ENCODE measurements around the gene ARAP3.
A peak's percentile ranks its signal among the peaks of the same experiment; 100 is the strongest.

The ARAP3 gene

GRCh38 chr5:141636106-141636412 is 46.0 kb downstream of the ARAP3 start:
- FAIRE-seq, result no peak
- no peak for DNase-seq (ENCODE audit: insufficient read length, low spot score)
- no peak for TF ChIP-seq POLR2A (IDR thresholded peaks at IDR 0.05; ENCODE audit: low read depth, low read length)

- no peak for DNase-seq (ENCODE audit: insufficient read length, low spot score)
- FAIRE-seq, result no peak
- no peak for TF ChIP-seq POLR2A (IDR thresholded peaks at IDR 0.05; ENCODE audit: low read depth, low read length)
Measured at GRCh38 chr5:141635646-141636045, 46.4 kb downstream of the ARAP3 start.

GRCh38 chr5:141634720-141635119 is 47.3 kb downstream of the ARAP3 start:
- TF ChIP-seq POLR2A (IDR thresholded peaks at IDR 0.05; ENCODE audit: low read depth, low read length), result no peak
- DNase-seq (ENCODE audit: insufficient read length, low spot score), result no peak
- FAIRE-seq, result no peak

- DNase-seq (ENCODE audit: insufficient read length, low spot score) (no peak), FAIRE-seq (no peak)
- no peak for TF ChIP-seq POLR2A (IDR thresholded peaks at IDR 0.05; ENCODE audit: low read depth, low read length)
Measured at GRCh38 chr5:141633871-141634561, 48.0 kb downstream of the ARAP3 start.

- FAIRE-seq (no peak), DNase-seq (ENCODE audit: insufficient read length, low spot score) (no peak)
- no peak for TF ChIP-seq POLR2A (IDR thresholded peaks at IDR 0.05; ENCODE audit: low read depth, low read length)
Measured at GRCh38 chr5:141632650-141633049, 49.4 kb downstream of the ARAP3 start.

- no peak for TF ChIP-seq POLR2A (IDR thresholded peaks at IDR 0.05; ENCODE audit: low read depth, low read length)
- FAIRE-seq (no peak), DNase-seq (ENCODE audit: insufficient read length, low spot score) (no peak)
Measured at GRCh38 chr5:141630570-141631140, 51.4 kb downstream of the ARAP3 start.

GRCh38 chr5:141628175-141628788 is 53.7 kb downstream of the ARAP3 start:
- TF ChIP-seq POLR2A (IDR thresholded peaks at IDR 0.05; ENCODE audit: low read depth, low read length), result no peak
- FAIRE-seq (no peak), DNase-seq (ENCODE audit: insufficient read length, low spot score) (no peak)

- no peak for FAIRE-seq
- TF ChIP-seq POLR2A (IDR thresholded peaks at IDR 0.05; ENCODE audit: low read depth, low read length), result no peak
- no peak for DNase-seq (ENCODE audit: insufficient read length, low spot score)
Measured at GRCh38 chr5:141623611-141624010, 58.4 kb downstream of the ARAP3 start.

GRCh38 chr5:141623186-141623585 is 58.8 kb downstream of the ARAP3 start:
- no peak for TF ChIP-seq POLR2A (IDR thresholded peaks at IDR 0.05; ENCODE audit: low read depth, low read length)
- no peak for FAIRE-seq
- DNase-seq (ENCODE audit: insufficient read length, low spot score), result no peak

GRCh38 chr5:141618804-141619554 is 63.1 kb downstream of the ARAP3 start, which contains the start of gene DIAPH1:
DIAPH1 (minus strand) TSS chr5:141619000; CDS start chr5:141618914, 86 bp downstream.
- FAIRE-seq, result peak; percentile 74
- peak; percentile 88 for DNase-seq (ENCODE audit: insufficient read length, low spot score)

GRCh38 chr5:141618030-141618803 is 63.8 kb downstream of the ARAP3 start:
- no peak for TF ChIP-seq POLR2A (IDR thresholded peaks at IDR 0.05; ENCODE audit: low read depth, low read length)
- peak; percentile 41 for DNase-seq (ENCODE audit: insufficient read length, low spot score)
- FAIRE-seq, result no peak

More at GRCh38 chr5:141618804-141619554, 63.1 kb downstream of the ARAP3 start, which contains the start of gene DIAPH1:
- TF ChIP-seq POLR2A (IDR thresholded peaks at IDR 0.05; ENCODE audit: low read depth, low read length), result peak; percentile 87

GRCh38 chr5:141617682-141618029 is 64.4 kb downstream of the ARAP3 start:
- no peak for TF ChIP-seq POLR2A (IDR thresholded peaks at IDR 0.05; ENCODE audit: low read depth, low read length)
- DNase-seq (ENCODE audit: insufficient read length, low spot score) (no peak), FAIRE-seq (no peak)

- DNase-seq (ENCODE audit: insufficient read length, low spot score), result no peak
- TF ChIP-seq POLR2A (IDR thresholded peaks at IDR 0.05; ENCODE audit: low read depth, low read length), result no peak
- no peak for FAIRE-seq
Measured at GRCh38 chr5:141617128-141617527, 64.9 kb downstream of the ARAP3 start.
